GM12878 (cell line): ENCODE results near the gene GLI1. TPM values are rescaled to one million over a fixed set of nuclear protein-coding genes. Genes with fewer than 3 reads are reported as not detected.

Experiments
- ATAC-seq: fragments of 200-7000 bp; cut with Tn5 transposase; 3 replicates; pipeline ENCODE4 v1.9.1; 2020; ENCODE audit warnings: mild to moderate bottlenecking, moderate library complexity
- BruUV-seq: library from RNA; stranded (reverse); fragments of 400-500 nt; replicated peaks from 2 replicates; lab custom pipeline; 2021; lab: Mats Ljungman, UMichigan
- CTCF ChIA-PET: fragments of 300-600 bp; sonication (Branson Sonifier 250); formaldehyde crosslinking; extraction: SDS; loops from one replicate; lab custom pipeline; 2021; ENCODE audit warnings: inconsistent platforms; lab: Yijun Ruan, JAX
- POLR2A ChIA-PET: fragments of 350-600 bp; formaldehyde crosslinking; extraction: SDS; loops from one replicate; lab custom pipeline; 2021; ENCODE audit warnings: inconsistent platforms; lab: Charles Lee
- RAD21 ChIA-PET: fragments of 300-600 bp; sonication (Branson Sonifier 250); formaldehyde crosslinking; loops from one replicate; lab custom pipeline; 2023; ENCODE audit warnings: antibody characterized with exemption; ENCODE audit not compliant: unreplicated experiment; lab: Charles Lee
- SMC1A ChIA-PET: fragments of 300-600 bp; sonication (Branson Sonifier 250); formaldehyde crosslinking; loops from one replicate; lab custom pipeline; 2023; ENCODE audit not compliant: unreplicated experiment, uncharacterized antibody; lab: Charles Lee
- DNase-seq: peaks from one replicate; pipeline ENCODE4 v3.0.0-alpha.2; 2011; ENCODE audit warnings: low read depth, low spot score
- FAIRE-seq: peaks from 3 replicates; lab custom pipeline; 2011; peaks lifted over from hg19 to GRCh38; lab: Jason Lieb, UNC
- H2AFZ ChIP-seq: 2 replicates; pipeline ENCODE4 v1.6.0; 2011; ENCODE audit warnings: low read depth, low read length, control low read depth; ENCODE audit not compliant: control insufficient read depth
- H3K27ac ChIP-seq: 2 replicates; pipeline ENCODE4 v1.5.1; 2011; ENCODE audit warnings: control low read depth; ENCODE audit not compliant: control insufficient read depth, insufficient read depth
- H3K27me3 ChIP-seq, 2 experiments: replicated peaks in 1 of 2; 2 replicates each; pipeline versions ENCODE4 v1.6.0 to v1.6.1; 2011; ENCODE audit warnings: low read length in 1 of 2; ENCODE audit not compliant: control insufficient read depth in 2 of 2, insufficient read depth in 2 of 2
- H3K36me3 ChIP-seq, 2 experiments: 2 replicates each; pipeline ENCODE4 v1.5.1; 2011; ENCODE audit warnings: low read length in 1 of 2; ENCODE audit not compliant: control insufficient read depth in 2 of 2, insufficient read depth in 2 of 2
- H3K4me1 ChIP-seq: 2 replicates; pipeline ENCODE4 v1.6.1; 2011; ENCODE audit warnings: mild to moderate bottlenecking, low read length, moderate library complexity, mixed read lengths; ENCODE audit not compliant: control insufficient read depth, insufficient read depth
- H3K4me2 ChIP-seq: 2 replicates; pipeline ENCODE4 v1.6.0; 2011; ENCODE audit warnings: control low read depth; ENCODE audit not compliant: control insufficient read depth, insufficient read depth
- H3K4me3 ChIP-seq: fragments of 200-600 bp; sonication (generic); 2 replicates; pipeline ENCODE4 v1.5.1; 2016
- H3K79me2 ChIP-seq: 2 replicates; pipeline ENCODE4 v1.6.0; 2011; ENCODE audit warnings: low read length; ENCODE audit not compliant: control insufficient read depth, insufficient read depth
- H3K9ac ChIP-seq: 2 replicates; pipeline ENCODE4 v1.8.0; 2011; ENCODE audit warnings: low read length, control low read depth, mixed read lengths; ENCODE audit not compliant: control insufficient read depth, insufficient read depth
- H3K9me3 ChIP-seq: replicated peaks from 3 replicates; pipeline ENCODE4 v1.5.1; 2011; ENCODE audit warnings: mild to moderate bottlenecking, low read length; ENCODE audit not compliant: control insufficient read depth, insufficient read depth
- H4K20me1 ChIP-seq: 2 replicates; pipeline ENCODE4 v1.6.0; 2011; ENCODE audit not compliant: control insufficient read depth, insufficient read depth
- BMI1 ChIP-seq: fragments of 450-650 bp; IDR thresholded peaks from 2 replicates; pipeline ENCODE4 v1.6.1; 2016; ENCODE audit warnings: mild to moderate bottlenecking, moderate library complexity, borderline replicate concordance
- CEBPB ChIP-seq, 2 experiments: fragments of 150-350 bp in 1 of 2; IDR thresholded peaks; 2 replicates each; pipeline ENCODE4 v1.6.1; 2012 to 2014; ENCODE audit warnings: low read depth in 2 of 2, low read length in 2 of 2, borderline replicate concordance in 1 of 2, inconsistent platforms in 1 of 2
- EGR1 ChIP-seq, 2 experiments: IDR thresholded peaks; 1 replicate in 1 of 2; 2 replicates in 1 of 2; pipeline ENCODE4 v1.6.1; 2011 to 2012; ENCODE audit warnings: low read depth in 2 of 2, low read length in 2 of 2, borderline replicate concordance in 1 of 2, mild to moderate bottlenecking in 1 of 2, moderate library complexity in 1 of 2
- EP300 ChIP-seq, 2 experiments: fragments of 150-350 bp in 1 of 2; IDR thresholded peaks; 2 replicates each; pipeline ENCODE4 v1.6.1; 2011 to 2012; ENCODE audit warnings: low read depth in 2 of 2, low read length in 2 of 2, borderline replicate concordance in 1 of 2, improper control_type of control experiment in 1 of 2, inconsistent platforms in 1 of 2; ENCODE audit not compliant: control insufficient read depth in 1 of 2
- GATAD2B ChIP-seq: fragments of 450-650 bp; conservative IDR thresholded peaks from 2 replicates; pipeline ENCODE4 v1.6.1; 2017; ENCODE audit warnings: low read depth, mild to moderate bottlenecking, moderate library complexity
- HDGF ChIP-seq: fragments of 450-650 bp; IDR thresholded peaks from 2 replicates; pipeline ENCODE4 v1.6.1; 2016; ENCODE audit warnings: antibody characterized with exemption
- JUND ChIP-seq: IDR thresholded peaks from 2 replicates; pipeline ENCODE4 v1.6.1; 2012; ENCODE audit warnings: low read depth, mild to moderate bottlenecking, low read length, improper control_type of control experiment, moderate library complexity
- MXI1 ChIP-seq: fragments of 150-350 bp; IDR thresholded peaks from 2 replicates; pipeline ENCODE4 v1.6.1; 2011; ENCODE audit warnings: low read depth, mild to moderate bottlenecking, inconsistent platforms, low read length, improper control_type of control experiment
- POLR2A ChIP-seq: IDR thresholded peaks from 2 replicates; pipeline ENCODE4 v1.6.1; 2011; ENCODE audit warnings: low read depth, mild to moderate bottlenecking, low read length
- TBL1XR1 ChIP-seq: IDR thresholded peaks from 2 replicates; pipeline ENCODE4 v1.6.1; 2012; ENCODE audit warnings: low read depth, low read length, improper control_type of control experiment
- TCF12 ChIP-seq: IDR thresholded peaks from 2 replicates; pipeline ENCODE4 v1.6.1; 2011; ENCODE audit warnings: low read depth, mild to moderate bottlenecking, low read length
- ZBED1 ChIP-seq: IDR thresholded peaks from 2 replicates; pipeline ENCODE4 v1.6.1; 2016; ENCODE audit warnings: borderline replicate concordance
- WGBS: methylation state at CpG from one replicate; pipeline ENCODE4 v1.1.6; 2016; ENCODE audit warnings: low lambda C conversion rate; ENCODE audit not compliant: insufficient replicate concordance, insufficient coverage; ENCODE audit errors: missing lambda C conversion rate; 5-methylcytosine and 5-hydroxymethylcytosine counted together
- in situ Hi-C: fragments of 300-500 bp; cut with MboI; formaldehyde crosslinking; loops from 9 replicates; pipeline ENCODE4 v1.14.3; 2018; ENCODE audit warnings: mixed read lengths
- intact Hi-C: fragments of 100-400 bp; cut with micrococcal nuclease; formaldehyde crosslinking; loops from one replicate; pipeline ENCODE4 v1.14.2; 2022; ENCODE audit not compliant: unreplicated experiment
- polyA plus RNA-seq, 11 experiments: library from polyadenylated mRNA; depleted of rRNA in 4 of 11; unstranded in 6 of 11; stranded (reverse) in 5 of 11; fragments of >200 nt; fragmentation: Nextera tagmentation in 4 of 11; fragmentation: Illumina TruSeq in 1 of 11; extraction: Ambion mirVana in 4 of 11; extraction: Trizol in 1 of 11; gene quantifications; 1 replicate in 1 of 11; 2 replicates in 10 of 11; pipeline versions ENCODE4 v1.2.1 to v1.2.3, GENCODE V29; 2011 to 2016; ENCODE audit warnings: inconsistent platforms in 2 of 11, missing spikeins in 2 of 11, low read depth in 1 of 11
- total RNA-seq, 4 experiments: library from RNA; depleted of rRNA in 3 of 4; stranded (reverse); fragments of >200 nt in 3 of 4; fragmentation: Illumina TruSeq in 1 of 4; extraction: Trizol in 1 of 4; gene quantifications; 2 replicates each; pipeline versions ENCODE4 v1.2.1 to v1.2.3, GENCODE V29; 2013 to 2021
- TF ChIP-seq, protein P1 (sequence below): fragments of 450-650 bp; formaldehyde crosslinking; IDR thresholded peaks from 2 replicates; pipeline ENCODE4 v1.4.0; 2020; ENCODE audit warnings: mild to moderate bottlenecking, moderate library complexity

GLI1 gene
- total and polyA plus RNA-seq, 10 of the 15 experiments (the other 5 are each of a cell fraction or from before 2014, with no cell fraction given), result 0.27 to 1.2 (median 0.49) TPM

- TF ChIP-seq, protein P1, sequence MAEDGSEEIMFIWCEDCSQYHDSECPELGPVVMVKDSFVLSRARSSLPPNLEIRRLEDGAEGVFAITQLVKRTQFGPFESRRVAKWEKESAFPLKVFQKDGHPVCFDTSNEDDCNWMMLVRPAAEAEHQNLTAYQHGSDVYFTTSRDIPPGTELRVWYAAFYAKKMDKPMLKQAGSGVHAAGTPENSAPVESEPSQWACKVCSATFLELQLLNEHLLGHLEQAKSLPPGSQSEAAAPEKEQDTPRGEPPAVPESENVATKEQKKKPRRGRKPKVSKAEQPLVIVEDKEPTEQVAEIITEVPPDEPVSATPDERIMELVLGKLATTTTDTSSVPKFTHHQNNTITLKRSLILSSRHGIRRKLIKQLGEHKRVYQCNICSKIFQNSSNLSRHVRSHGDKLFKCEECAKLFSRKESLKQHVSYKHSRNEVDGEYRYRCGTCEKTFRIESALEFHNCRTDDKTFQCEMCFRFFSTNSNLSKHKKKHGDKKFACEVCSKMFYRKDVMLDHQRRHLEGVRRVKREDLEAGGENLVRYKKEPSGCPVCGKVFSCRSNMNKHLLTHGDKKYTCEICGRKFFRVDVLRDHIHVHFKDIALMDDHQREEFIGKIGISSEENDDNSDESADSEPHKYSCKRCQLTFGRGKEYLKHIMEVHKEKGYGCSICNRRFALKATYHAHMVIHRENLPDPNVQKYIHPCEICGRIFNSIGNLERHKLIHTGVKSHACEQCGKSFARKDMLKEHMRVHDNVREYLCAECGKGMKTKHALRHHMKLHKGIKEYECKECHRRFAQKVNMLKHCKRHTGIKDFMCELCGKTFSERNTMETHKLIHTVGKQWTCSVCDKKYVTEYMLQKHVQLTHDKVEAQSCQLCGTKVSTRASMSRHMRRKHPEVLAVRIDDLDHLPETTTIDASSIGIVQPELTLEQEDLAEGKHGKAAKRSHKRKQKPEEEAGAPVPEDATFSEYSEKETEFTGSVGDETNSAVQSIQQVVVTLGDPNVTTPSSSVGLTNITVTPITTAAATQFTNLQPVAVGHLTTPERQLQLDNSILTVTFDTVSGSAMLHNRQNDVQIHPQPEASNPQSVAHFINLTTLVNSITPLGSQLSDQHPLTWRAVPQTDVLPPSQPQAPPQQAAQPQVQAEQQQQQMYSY (CRISPR knock-in tag), result no peak
These were observed 28.2 kb downstream of the GLI1 start, which contains the start of gene MARS1 (continued) for GRCh38 chr12:57487597-57488401.

GRCh38 chr12:57488402-57489156 is 29.0 kb downstream of the GLI1 start:
- H3K27me3 ChIP-seq, result no peaks in the 10 kb centered on the region
- in situ Hi-C loops, result no loop called here
- BruUV-seq, result no TSS peak
- no peak for DNase-seq
- ATAC-seq, result peak; percentile 10; the same call in 2 of the 3 replicates
- no peak overlapping the region for H2AFZ ChIP-seq
- no peaks in the 10 kb centered on the region for H3K9me3 ChIP-seq
- TF ChIP-seq TCF12 (peak; percentile 57; the same call in 1 of the 2 replicates), MXI1 (no peak), JUND (no peak), BMI1 (no peak), EP300 (IDR thresholded peaks at IDR 0.05; ENCODE audit: borderline replicate concordance in 1 of 2, control insufficient read depth in 1 of 2, low read depth in 2 of 2, low read length in 2 of 2) (no peak), EGR1 (IDR thresholded peaks at IDR 0.05; ENCODE audit: borderline replicate concordance in 1 of 2, low read depth in 2 of 2, low read length in 2 of 2) (no peak), GATAD2B (no peak), TBL1XR1 (no peak), ZBED1 (no peak), POLR2A (0 out of 2 replicates have a peak, but pooled peaks have one; percentile 9), CEBPB (IDR thresholded peaks at IDR 0.05; ENCODE audit: borderline replicate concordance in 1 of 2, low read depth in 2 of 2, low read length in 2 of 2) (no peak), HDGF (peak; percentile 55; the same call in 1 of the 2 replicates)
- H3K79me2 ChIP-seq, result peaks cover 17% of the 10 kb centered on the region
- no peak for FAIRE-seq
- H3K27ac ChIP-seq, result peak overlapping the region; percentile 76
- peak overlapping the region; percentile 97 for H3K4me3 ChIP-seq
- WGBS, result 28% methylated on average over 11 of the region's 11 CpGs
- POLR2A ChIA-PET, result interaction anchor here (0.6 to 1.6 kb wide), 3 partner anchors 10 to 56 kb away, joined by 3 to 5 read pairs (median 4); partner anchors contain the start of gene DDIT3
- peaks cover 6% of the 10 kb centered on the region for H3K4me1 ChIP-seq
- intact Hi-C loops, result no loop called here
- peak overlapping the region; percentile 74 for H3K9ac ChIP-seq
- SMC1A ChIA-PET, result no interaction called here
- RAD21 ChIA-PET, result interaction anchor here (0.6 to 1.2 kb wide), 2 partner anchors 12 to 35 kb away, joined by 3 read pairs; no protein-coding TSS in a partner anchor
- no peaks in the 10 kb centered on the region for H4K20me1 ChIP-seq
- H3K36me3 ChIP-seq, result peaks cover 6 to 19% of the 10 kb centered on the region in 2 experiments
- peak overlapping the region; percentile 58 for H3K4me2 ChIP-seq
- CTCF ChIA-PET, result interaction anchor here (0.9 to 1.8 kb wide), 3 partner anchors 11 to 30 kb away, joined by 3 to 6 read pairs (median 5); no protein-coding TSS in a partner anchor
